Tibial nerve (tissue), 4 donors: ENCODE measurements around the gene GPR152.

Experiments
- EP300 ChIP-seq, 2 donors: sonication (generic); formaldehyde crosslinking; IDR thresholded peaks; one replicate each; pipeline ENCODE4 v1.6.1; 2017; ENCODE audit warnings: antibody characterized with exemption in 2 of 2, mild to moderate bottlenecking in 1 of 2
- POLR2A ChIP-seq, 2 donors: fragments of 450-650 bp; IDR thresholded peaks; one replicate each; pipeline ENCODE4 v1.6.1; 2017; ENCODE audit warnings: antibody characterized with exemption in 2 of 2, mild to moderate bottlenecking in 2 of 2, moderate library complexity in 2 of 2
- TF ChIP-seq, protein P1 (sequence below), 5 experiments: fragments of 200-600 bp in 3 of 5; fragments of 450-650 bp in 2 of 5; sonication (generic) in 3 of 5; IDR thresholded peaks; one replicate each; pipeline ENCODE4 v1.5.1; 2016 to 2019; ENCODE audit warnings: antibody characterized with exemption in 5 of 5, mild to moderate bottlenecking in 3 of 5, moderate library complexity in 2 of 5

DNA sequence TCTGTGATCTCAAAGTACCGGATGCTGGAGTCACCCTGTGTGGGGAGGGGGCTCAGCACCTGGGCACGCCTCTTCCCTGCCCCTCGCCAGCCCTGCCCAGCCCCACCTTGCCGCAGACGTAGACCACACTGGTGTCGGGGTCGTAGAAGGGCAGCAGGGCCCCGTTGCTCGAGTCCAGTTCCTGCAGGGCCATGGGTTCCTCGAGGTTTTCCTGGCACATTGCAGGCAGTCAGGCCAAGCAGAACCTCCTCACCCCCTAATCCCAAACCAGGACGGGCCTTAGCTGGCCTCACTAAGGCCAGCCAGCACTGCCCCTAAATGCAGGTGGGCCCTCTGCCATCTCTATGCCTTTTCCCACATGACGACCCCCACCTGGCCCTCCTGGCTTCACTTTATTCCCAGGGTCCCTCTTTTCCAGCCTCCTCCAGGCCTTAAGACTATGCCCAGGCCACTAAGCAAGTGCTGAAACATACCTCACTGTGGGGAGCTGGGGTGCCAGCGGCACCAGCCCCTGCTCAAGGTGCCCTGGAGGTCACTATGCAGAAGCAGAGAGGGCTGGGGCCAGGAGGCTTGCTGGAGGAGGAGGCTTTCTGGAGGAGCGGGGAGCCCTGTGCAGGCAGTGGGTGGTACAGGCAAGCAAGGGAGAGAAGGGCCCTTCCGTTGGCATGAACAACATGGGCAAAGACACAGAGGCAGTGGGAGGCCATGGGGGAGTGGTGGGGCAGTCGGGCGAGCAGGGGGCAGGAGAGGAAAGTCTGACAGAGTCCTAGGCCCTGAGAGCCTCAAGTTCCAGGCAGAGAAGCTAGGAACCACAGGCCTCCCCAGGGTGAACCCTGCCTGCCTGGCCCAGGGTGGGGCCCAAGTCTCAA is 12.1 kb downstream of the GPR152 start:
- TF ChIP-seq, protein P1, sequence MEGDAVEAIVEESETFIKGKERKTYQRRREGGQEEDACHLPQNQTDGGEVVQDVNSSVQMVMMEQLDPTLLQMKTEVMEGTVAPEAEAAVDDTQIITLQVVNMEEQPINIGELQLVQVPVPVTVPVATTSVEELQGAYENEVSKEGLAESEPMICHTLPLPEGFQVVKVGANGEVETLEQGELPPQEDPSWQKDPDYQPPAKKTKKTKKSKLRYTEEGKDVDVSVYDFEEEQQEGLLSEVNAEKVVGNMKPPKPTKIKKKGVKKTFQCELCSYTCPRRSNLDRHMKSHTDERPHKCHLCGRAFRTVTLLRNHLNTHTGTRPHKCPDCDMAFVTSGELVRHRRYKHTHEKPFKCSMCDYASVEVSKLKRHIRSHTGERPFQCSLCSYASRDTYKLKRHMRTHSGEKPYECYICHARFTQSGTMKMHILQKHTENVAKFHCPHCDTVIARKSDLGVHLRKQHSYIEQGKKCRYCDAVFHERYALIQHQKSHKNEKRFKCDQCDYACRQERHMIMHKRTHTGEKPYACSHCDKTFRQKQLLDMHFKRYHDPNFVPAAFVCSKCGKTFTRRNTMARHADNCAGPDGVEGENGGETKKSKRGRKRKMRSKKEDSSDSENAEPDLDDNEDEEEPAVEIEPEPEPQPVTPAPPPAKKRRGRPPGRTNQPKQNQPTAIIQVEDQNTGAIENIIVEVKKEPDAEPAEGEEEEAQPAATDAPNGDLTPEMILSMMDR (IDR thresholded peaks at IDR 0.05) = no peak
- TF ChIP-seq EP300 (IDR thresholded peaks at IDR 0.05) (no peak), POLR2A (IDR thresholded peaks at IDR 0.05) (no peak)
